Articular chondrocyte of knee joint (primary cell): ENCODE measurements around the gene GLB1L2. TPM values are rescaled to one million over a fixed set of nuclear protein-coding genes. Genes with fewer than 3 reads are reported as not detected.

ENCODE experiments used
- total RNA-seq: library from RNA; depleted of rRNA; stranded (reverse); fragments of >200 nt; gene quantifications from 2 replicates; pipeline ENCODE4 v1.2.3, GENCODE V29; 2012

The GLB1L2 gene
- 0.11 and 0.91 TPM in 2 replicates for total RNA-seq

DNA sequence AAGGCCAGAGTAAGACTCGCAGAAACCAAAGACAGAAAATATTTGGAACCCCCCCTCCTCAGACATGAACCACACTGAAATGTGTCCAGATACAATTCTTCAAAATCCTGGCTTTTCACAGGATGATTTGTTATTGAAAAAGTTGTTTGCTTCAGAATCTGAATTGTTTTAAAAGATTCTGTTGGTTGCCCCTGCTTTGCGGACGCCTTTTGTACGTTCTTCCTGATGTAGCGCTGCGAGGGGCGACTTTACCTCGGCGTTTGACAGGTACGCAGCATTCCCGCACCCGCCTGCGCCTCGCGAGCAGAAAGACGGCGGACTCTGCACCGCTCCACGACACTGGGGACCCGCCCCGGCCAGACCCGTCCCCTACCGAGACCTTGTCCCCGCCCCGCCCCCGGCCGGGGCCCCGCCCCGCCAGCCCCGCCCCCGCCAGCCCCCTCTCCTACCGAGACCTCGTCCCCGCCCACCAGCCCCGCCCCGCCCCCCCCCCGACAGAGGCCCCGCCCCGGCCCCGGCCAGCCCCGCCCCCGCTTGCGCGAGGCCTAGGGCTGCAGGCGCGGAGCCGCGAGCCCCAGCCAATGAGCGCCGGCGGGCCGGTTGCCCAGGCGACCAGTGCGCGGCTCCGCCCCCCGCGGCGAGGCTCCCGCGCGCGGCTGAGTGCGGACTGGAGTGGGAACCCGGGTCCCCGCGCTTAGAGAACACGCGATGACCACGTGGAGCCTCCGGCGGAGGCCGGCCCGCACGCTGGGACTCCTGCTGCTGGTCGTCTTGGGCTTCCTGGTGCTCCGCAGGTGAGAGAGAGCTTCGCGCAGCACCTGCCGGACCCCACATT lies at the start of gene GLB1L2:
GLB1L2 (plus strand) TSS at position 635 of the 835 bp plus-strand sequence; CDS start at position 709, 74 bp downstream.

DNA sequence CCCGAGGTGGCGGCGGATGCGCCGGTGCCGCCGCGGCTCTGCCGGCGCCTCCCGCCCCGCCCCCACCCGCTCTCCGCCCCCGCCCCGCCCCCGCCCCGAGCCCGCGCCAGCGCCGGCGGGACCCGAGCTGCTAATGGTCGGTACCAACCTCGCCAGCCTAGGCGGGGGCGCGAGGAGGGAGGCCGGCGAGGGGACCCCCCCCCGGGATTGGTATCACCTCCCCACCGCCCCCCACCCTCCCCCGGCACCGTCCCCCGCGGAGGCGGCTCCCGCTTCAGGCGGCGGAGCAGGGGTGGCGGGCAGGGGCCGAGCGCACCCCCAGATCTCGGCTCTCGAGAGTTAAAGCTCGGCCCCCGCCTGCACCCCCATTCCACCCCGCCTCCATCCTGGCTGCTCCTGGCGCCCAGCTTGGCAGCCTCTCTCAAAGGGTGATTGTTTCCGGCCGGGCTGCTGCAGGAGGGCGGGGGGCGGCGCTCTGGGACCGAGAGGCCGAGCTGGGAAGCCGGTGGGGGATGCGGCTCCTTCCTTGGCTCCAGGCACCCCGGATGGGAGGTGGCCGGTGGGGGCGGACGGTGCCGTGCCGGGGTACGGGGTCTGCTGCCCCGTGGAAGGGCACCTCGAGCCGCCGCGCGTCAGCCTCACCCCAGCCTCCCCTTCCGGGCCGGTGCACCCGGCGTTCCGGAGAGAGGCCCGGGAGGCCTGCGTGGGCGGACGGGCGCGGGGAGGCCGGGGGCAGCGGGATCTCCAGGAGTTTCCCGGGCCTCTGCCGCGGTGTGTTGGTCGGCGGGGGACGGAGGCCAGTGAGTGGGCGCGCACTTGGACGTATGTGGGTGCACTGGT lies 80.6 kb downstream of the GLB1L2 start, which contains the start of gene B3GAT1:
B3GAT1 (minus strand) TSS at position 40 of the 840 bp plus-strand sequence. CDS start 24,583 bp downstream, outside the sequence.

Other genes starting within 250 kb of the GLB1L2 start
- gene NCAPD3, start 108.0 kb upstream of the GLB1L2 start, total RNA-seq: 14.0 and 14.9 TPM in 2 replicates
- gene VPS26B, start 107.3 kb upstream of the GLB1L2 start, total RNA-seq: 48.0 and 48.3 TPM in 2 replicates
- 46.1 and 46.6 TPM in 2 replicates for gene THYN1, start 78.6 kb upstream of the GLB1L2 start, total RNA-seq
- gene ACAD8, start 78.4 kb upstream of the GLB1L2 start, total RNA-seq: 12.8 and 16.2 TPM in 2 replicates
- 0.32 and 0.65 TPM in 2 replicates for gene GLB1L3, start 55.6 kb upstream of the GLB1L2 start, total RNA-seq
- gene B3GAT1, start 80.3 kb downstream of the GLB1L2 start, total RNA-seq: not detected in 2 replicates